Neutrophil (primary cell): Measurements from ENCODE around the gene SAMSN1.

Experiments used
- H3K27ac ChIP-seq: fragments of 200-600 bp; sonication (generic); 2 replicates; pipeline ENCODE4 v1.5.1; 2016; ENCODE audit warnings: mild to moderate bottlenecking, moderate library complexity
- H3K27me3 ChIP-seq: fragments of 200-600 bp; sonication (generic); 2 replicates; pipeline ENCODE4 v1.6.0; 2016; ENCODE audit warnings: mild to moderate bottlenecking
- H3K36me3 ChIP-seq: fragments of 200-600 bp; sonication (generic); 2 replicates; pipeline ENCODE4 v1.5.1; 2017
- H3K4me1 ChIP-seq, 2 experiments: fragments of 200-600 bp in 1 of 2; sonication (generic) in 1 of 2; 1 replicate in 1 of 2; 2 replicates in 1 of 2; pipeline versions ENCODE4 v1.5.1 to v1.6.1; 2013 to 2016; ENCODE audit warnings: low read depth in 1 of 2, low read length in 1 of 2, mild to moderate bottlenecking in 1 of 2, moderate library complexity in 1 of 2; ENCODE audit not compliant: control insufficient read depth in 1 of 2, insufficient read depth in 1 of 2
- H3K4me3 ChIP-seq, 2 experiments: fragments of 200-600 bp in 1 of 2; sonication (generic) in 1 of 2; 1 replicate in 1 of 2; 2 replicates in 1 of 2; pipeline ENCODE4 v1.5.1; 2013 to 2016; ENCODE audit warnings: low read depth in 1 of 2, low read length in 1 of 2, mild to moderate bottlenecking in 1 of 2, moderate library complexity in 1 of 2
- H3K9me3 ChIP-seq: fragments of 200-600 bp; sonication (generic); 2 replicates; pipeline ENCODE4 v1.5.1; 2016
- CTCF ChIP-seq: fragments of 200-600 bp; sonication (generic); IDR thresholded peaks from 2 replicates; pipeline ENCODE4 v1.5.1; 2016; ENCODE audit warnings: antibody characterized with exemption

Gene SAMSN1

GRCh38 chr21:14488672-14489204, 57.4 kb downstream of the SAMSN1 start:
- H3K36me3 ChIP-seq: peaks cover 31% of the 10 kb centered on the region
- TF ChIP-seq CTCF: no peak
- peak overlapping the region; percentile 3 for H3K27ac ChIP-seq
- H3K4me3 ChIP-seq: no peak overlapping the region
- no peaks in the 10 kb centered on the region for H3K27me3 ChIP-seq
- no peaks in the 10 kb centered on the region for H3K9me3 ChIP-seq
- H3K4me1 ChIP-seq: peaks cover 20% of the 10 kb centered on the region in 2 experiments

- Histone ChIP-seq H3K4me3 (no peak overlapping the region), H3K27ac (peak overlapping the region; percentile 3), H3K27me3 (no peaks in the 10 kb centered on the region), H3K36me3 (peaks cover 30% of the 10 kb centered on the region), H3K9me3 (no peaks in the 10 kb centered on the region), H3K4me1 (peaks cover 20% of the 10 kb centered on the region in 2 experiments)
- TF ChIP-seq CTCF: no peak
Measured at GRCh38 chr21:14487490-14488432, 58.4 kb downstream of the SAMSN1 start.

- H3K27ac ChIP-seq: peak overlapping the region; percentile 43
- no peak for TF ChIP-seq CTCF
Measured at GRCh38 chr21:14486869-14487268, 59.2 kb downstream of the SAMSN1 start.

GRCh38 chr21:14484188-14485009, 61.7 kb downstream of the SAMSN1 start:
- H3K4me3 ChIP-seq: no peak overlapping the region
- peaks cover 48% of the 10 kb centered on the region in 2 experiments for H3K4me1 ChIP-seq

More at GRCh38 chr21:14486869-14487268, 59.2 kb downstream of the SAMSN1 start:
- H3K4me3 ChIP-seq: no peak overlapping the region
- peaks cover 30% of the 10 kb centered on the region for H3K36me3 ChIP-seq
- no peaks in the 10 kb centered on the region for H3K27me3 ChIP-seq
- H3K9me3 ChIP-seq: no peaks in the 10 kb centered on the region
- H3K4me1 ChIP-seq: peaks cover 24% of the 10 kb centered on the region in 2 experiments

More at GRCh38 chr21:14484188-14485009, 61.7 kb downstream of the SAMSN1 start:
- TF ChIP-seq CTCF: no peak
- peak overlapping the region; percentile 95 for H3K27ac ChIP-seq
- H3K36me3 ChIP-seq: peaks cover 15% of the 10 kb centered on the region
- no peaks in the 10 kb centered on the region for H3K9me3 ChIP-seq
- no peaks in the 10 kb centered on the region for H3K27me3 ChIP-seq
